Thyroid gland (tissue), 4 donors: ENCODE results near the gene RNGTT.

ENCODE experiments used
- POLR2A ChIP-seq, 2 donors: fragments of 450-650 bp; IDR thresholded peaks; one replicate each; pipeline ENCODE4 v1.6.1; 2017; ENCODE audit warnings: antibody characterized with exemption in 2 of 2, mild to moderate bottlenecking in 2 of 2, moderate library complexity in 1 of 2
- TF ChIP-seq, protein P1 (sequence below), 6 experiments: fragments of 200-600 bp in 3 of 6; fragments of 450-650 bp in 3 of 6; sonication (generic) in 3 of 6; IDR thresholded peaks; one replicate each; pipeline ENCODE4 v1.5.1; 2016 to 2019; ENCODE audit warnings: antibody characterized with exemption in 6 of 6, mild to moderate bottlenecking in 2 of 6, inconsistent platforms in 1 of 6, moderate library complexity in 1 of 6

DNA sequence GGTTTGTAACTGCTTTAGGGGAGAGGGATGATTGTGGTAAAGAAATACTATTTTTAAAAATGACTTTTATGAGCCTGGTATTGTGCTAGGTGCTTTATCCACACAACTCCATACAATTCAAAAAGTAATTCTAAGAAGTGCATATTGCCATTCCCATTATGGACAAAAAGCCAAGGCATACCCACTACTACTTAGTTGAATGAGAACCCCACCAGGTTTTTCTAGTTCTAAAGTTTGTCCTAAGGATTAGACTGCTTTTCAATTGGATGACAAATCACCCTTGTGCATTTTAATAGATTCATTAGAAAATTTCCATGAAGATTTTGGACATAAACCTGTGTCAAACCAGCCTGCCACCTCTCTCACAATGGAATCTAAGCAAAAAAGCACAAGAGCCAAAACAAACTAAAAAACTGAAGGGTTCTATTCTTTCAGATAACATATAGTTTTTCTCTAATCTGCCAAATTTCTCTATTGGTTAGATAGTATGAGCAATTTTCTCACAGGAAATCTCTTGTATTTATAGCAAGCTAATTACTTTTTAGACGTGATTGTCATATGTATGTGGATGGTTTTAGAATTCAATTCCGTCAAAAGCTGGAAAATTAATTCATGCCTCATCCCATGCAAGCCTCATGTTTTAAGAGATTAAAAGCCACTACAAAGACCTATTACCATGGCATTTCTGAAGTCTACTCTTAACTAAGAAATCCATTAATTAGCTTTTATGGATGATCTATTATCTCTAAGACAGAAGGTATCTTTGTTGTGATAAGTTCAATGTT is 325.5 kb downstream of the RNGTT start:
- TF ChIP-seq, protein P1, sequence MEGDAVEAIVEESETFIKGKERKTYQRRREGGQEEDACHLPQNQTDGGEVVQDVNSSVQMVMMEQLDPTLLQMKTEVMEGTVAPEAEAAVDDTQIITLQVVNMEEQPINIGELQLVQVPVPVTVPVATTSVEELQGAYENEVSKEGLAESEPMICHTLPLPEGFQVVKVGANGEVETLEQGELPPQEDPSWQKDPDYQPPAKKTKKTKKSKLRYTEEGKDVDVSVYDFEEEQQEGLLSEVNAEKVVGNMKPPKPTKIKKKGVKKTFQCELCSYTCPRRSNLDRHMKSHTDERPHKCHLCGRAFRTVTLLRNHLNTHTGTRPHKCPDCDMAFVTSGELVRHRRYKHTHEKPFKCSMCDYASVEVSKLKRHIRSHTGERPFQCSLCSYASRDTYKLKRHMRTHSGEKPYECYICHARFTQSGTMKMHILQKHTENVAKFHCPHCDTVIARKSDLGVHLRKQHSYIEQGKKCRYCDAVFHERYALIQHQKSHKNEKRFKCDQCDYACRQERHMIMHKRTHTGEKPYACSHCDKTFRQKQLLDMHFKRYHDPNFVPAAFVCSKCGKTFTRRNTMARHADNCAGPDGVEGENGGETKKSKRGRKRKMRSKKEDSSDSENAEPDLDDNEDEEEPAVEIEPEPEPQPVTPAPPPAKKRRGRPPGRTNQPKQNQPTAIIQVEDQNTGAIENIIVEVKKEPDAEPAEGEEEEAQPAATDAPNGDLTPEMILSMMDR (IDR thresholded peaks at IDR 0.05), result no peak
- no peak for TF ChIP-seq POLR2A (IDR thresholded peaks at IDR 0.05)
